Measurements from ENCODE around the gene MTMR3. TPM values are rescaled to one million over a fixed set of nuclear protein-coding genes. Genes with fewer than 3 reads are reported as not detected.
"Not testable (repeated sequence)": the region's sequence is repeated elsewhere in the genome, so short reads cannot be mapped to it uniquely, and the experiment has no call there.

MTMR3 gene
- total RNA-seq, 1 experiment from 2014 or later: 13.0 TPM

DNA sequence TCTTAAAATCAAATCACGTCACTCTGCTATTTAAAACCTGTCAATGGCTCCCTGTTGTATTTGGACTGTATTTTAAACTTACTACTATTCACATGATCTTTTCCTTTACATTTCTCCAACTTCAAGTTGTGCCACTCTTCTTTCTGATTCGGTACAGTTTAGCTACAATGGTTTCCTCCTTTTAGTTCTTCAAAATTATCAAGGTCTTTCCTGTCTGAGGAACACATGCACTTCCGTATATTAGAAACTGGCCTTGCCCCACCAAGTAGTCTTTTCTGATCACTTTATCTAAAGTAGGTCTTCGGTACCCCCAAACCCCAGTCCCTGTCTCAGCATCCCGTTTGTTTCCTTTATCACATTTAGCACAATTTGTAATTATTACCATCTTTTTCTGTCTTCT, 81.8 kb downstream of the MTMR3 start:
- DNase-seq (ENCODE audit: low read depth): no peak

DNA sequence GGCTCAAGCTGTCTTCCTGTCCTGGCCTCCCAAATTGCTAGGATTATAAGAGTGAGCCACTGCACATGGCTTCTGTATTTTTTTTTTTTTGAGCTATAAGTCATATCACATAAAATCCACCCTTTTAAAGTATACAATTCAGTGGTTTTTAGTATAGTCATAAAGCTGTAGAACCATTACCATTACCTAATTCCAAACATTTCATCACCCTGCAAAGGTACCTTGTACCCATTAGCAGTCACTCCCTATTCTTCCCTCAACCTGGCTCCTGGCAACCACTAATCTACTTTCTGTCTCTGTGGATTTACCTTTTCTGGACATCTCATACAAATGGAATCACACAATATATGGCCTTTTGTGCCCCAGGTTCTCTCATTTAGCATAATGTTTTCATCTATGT, 84.5 kb downstream of the MTMR3 start:
- DNase-seq (ENCODE audit: low read depth): no peak

DNA sequence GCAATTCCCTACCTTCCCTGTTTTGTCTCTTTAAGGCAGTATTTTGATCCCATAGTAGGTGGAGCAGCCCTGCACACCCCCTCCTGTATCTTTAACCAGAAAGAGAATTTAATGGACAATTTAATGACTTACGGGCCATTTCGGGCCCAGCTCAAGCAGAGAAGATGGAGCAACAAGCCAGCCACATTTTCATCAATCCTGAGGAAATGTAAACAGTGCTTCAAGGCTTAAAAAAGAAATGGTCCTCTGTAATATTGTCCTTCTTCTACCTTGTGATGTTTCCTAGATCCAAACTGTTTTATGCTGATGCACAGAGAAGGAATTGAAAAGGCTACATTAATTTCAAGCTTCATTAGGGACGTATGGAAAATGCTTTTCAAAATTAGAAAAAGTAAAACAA, 88.6 kb downstream of the MTMR3 start:
- DNase-seq (ENCODE audit: low read depth): no peak

DNA sequence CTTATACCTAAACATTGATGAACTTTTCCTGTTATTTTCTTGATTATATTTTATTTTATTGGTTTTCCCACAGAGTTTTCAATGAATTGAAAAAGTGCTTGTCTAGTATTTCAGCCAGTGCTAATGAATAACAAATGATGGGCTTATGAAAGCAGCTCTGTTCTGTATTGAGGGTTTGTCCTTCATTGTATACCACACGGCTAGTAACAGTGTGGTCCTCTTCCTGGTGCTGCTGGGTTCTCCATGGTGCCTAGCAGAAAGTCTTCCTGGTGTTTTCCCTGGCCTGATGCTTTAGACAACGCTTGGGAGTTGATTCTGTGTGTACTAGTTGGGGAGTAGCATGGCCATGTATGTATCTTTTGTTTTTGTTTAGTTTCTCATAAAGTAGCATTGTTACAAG, 89.1 kb downstream of the MTMR3 start:
- no peak for DNase-seq (ENCODE audit: low read depth)

DNA sequence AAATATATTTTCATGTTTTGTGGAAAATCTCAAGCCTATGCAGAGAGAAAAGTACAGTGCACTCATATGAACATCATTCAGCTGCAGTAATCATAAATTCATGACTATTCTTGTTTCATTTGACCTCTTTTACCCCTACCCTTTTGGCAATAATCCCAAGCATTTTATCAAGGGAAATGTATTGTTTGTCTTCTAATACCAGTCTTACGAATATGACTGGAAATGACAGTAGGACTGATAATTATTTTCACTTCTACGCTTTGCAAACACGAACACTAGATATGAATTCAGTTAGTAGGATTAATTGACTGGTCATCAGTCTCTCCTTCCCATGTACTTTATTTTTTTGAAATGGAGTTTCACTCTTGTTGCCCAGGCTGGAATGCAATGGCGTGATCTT, 90.3 kb downstream of the MTMR3 start:
- DNase-seq (ENCODE audit: low read depth): no peak

DNA sequence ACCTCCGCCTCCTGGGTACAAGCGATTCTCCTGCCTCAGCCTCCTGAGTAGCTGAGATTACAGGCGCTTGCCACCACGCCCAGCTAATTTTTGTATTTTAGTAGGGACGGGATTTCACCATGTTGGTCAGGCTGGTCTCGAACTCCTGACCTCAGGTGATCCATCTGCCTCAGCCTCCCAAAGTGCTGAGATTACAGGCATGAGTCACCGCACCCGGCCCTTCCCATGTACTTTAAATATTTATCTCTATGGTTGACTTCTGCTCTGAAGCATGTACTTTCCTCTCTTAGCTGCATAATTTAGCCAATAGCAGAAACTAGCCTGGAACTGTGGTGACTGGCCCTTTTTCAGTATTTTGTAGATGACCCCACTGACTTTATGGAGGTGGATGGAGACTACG, 90.7 kb downstream of the MTMR3 start:
- not testable (repeated sequence) for DNase-seq (ENCODE audit: low read depth)

DNA sequence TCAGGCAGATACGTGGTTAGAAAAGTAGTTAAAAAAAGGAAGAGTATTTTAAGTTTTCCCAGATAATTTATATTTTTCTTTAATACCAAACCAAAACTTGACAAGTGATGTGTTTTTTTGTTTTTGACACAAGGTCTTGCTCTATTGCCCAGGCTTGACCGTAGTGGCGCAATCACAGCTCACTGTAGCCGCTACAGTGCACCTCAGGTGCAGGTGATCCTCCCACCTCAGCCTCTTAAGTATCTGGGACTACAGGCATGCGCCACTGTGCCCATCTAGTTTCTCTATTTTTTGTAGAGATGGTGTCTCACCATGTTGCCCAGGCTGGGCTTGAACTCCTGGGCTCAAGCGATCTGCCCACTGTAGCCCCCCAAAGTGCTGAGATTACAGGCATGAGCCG, 92.5 kb downstream of the MTMR3 start:
- no peak for DNase-seq (ENCODE audit: low read depth)

DNA sequence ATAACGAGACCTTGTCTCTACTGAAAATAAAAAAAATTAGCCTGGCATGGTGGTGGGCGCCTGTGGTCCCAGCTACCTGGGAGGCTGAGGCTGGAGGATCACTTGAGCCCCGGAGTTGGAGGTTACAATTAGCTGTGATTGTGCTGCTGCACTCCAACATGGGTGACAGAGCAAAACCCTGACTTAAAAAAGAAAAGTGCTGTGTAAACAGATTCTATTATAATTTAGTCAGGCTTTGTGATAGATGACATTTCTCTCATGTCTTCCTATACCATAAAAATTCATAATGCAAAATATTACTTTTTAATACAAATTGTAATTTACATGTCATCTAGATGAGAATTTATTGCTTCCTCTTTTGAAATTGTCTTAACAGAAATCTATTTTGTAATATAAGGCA, 94.1 kb downstream of the MTMR3 start:
- DNase-seq (ENCODE audit: low read depth): no peak

DNA sequence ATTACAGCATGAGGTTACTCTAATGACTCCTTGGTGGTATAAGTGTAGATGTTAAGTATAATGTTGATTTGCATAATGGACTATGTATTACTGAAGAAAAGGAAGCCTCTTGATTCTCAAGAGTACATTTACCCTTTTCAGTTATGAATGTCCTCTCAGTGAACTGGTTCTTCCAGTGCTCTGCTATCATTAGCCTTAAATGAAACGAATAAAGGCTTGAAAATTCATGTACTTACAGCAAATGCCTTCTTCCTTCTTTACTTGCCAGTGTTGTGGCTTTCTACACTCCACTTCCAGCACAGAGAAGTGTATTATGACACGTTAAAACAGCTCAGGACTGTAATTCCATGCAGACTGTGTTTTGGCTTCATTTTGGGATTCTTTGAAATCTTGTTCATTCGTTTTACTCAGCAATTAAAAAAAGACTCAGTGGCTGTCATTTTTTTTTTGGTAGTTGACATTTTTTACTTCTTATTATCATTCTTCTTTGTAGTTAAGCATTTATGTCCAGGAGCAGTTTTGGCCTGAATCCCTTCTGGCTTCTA, 96.9 kb downstream of the MTMR3 start:
- no peak for DNase-seq (ENCODE audit: low read depth)

DNA sequence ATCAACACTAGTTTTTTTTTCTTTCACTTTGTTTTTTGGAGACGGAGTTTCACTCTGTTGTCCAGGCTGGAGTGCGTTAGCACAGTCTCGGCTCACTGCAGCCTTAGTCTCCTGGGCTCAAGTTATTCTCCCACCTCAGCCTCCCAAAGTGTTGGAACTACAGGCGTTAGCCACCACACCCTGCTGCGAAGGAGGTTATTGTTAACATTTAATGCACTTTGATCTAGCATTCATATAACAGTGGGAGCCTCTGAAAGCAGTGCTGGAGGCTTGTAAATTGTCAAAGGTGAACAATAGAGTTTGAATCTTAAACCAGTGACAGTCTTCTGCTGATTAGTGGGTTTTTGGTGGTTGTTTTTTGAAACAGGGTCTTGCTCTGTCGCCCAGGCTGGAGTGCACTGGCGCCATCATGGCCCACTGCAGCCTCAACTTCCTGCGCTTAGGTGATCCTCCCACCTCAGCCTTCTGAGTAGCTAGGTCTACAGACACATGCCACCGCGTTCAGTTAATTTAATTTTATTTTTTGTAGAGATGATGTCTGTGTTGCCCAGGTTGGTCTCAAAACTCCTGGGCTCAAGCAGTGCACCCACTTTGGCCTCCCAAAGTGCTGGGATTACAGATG, 100.4 kb downstream of the MTMR3 start:
- DNase-seq (ENCODE audit: low read depth): no peak

DNA sequence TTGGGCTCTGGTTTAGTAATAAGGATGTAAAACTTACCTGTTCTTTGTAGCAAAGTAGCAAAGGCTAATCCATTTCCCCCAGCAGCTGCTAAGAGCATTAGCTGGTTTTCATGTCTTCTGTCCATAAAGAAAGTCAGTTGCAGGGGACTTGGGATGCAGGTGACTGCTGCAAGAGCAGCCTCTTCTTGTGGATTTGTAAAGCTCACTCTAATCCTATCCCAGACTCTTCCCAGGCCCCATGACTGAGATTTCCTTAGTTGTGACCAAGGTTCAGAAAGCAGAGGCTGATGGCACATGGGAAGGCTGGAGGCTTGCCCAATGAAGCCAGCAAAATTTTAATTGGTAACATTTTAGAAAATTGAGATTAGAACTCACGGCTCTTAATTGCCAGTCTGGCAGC, 102.9 kb downstream of the MTMR3 start:
- no peak for DNase-seq (ENCODE audit: low read depth)

DNA sequence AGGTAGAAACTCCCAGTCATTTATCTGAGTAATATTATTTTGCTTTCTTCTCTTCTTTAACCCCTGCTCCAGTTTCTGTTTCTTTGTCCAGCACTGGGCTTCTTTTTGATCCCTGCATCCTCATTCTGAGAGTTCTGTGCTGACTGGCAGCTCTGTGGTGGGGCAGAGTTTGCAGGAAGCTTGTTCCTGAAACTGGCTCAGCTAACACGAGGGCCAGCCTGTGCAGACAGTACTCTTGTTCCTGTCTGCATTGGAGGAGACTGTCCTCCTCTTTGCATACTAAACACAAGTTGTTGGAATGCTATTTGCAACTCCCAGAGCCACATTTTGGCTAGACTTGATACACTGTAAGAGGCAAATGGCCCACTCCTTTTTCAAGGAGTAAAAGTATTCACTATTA, 104.2 kb downstream of the MTMR3 start:
- DNase-seq (ENCODE audit: low read depth): no peak

DNA sequence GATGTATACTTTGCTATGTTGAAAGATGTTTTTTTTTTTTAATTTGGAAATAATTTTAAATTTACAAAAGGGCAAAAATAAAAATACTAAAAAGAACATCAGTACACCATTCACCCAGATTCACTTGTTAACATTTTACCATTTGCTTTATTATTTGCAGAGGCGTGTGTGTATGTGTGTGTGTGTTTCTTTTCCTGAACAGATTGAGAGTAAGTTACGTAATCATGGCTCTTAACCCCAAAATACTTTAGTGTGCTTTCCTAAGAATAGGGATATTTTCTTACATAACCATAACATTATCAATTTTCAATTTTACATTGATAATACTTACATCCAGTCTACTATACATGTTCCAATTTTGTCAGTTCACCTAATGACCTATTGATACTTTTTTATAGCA, 105.7 kb downstream of the MTMR3 start:
- no peak for DNase-seq (ENCODE audit: low read depth)

DNA sequence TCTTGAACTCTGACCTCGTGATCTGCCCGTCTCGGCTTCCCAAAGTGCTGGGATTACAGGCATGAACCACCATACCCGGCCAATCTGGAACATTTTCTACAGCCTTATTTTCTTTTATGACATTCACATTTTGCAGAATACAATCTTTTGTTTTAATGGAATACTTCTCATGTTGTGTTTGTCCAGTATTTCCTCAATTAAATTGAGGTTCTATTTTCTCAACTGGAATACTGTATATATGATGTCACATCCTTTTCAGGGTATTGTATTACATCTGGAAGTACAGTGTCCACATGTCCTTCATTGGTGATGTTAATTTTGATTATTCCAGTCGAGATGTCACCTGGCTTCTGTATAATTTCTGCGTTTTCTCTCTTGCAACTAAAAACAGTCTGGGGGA, 106.5 kb downstream of the MTMR3 start:
- no peak for DNase-seq (ENCODE audit: low read depth)

DNA sequence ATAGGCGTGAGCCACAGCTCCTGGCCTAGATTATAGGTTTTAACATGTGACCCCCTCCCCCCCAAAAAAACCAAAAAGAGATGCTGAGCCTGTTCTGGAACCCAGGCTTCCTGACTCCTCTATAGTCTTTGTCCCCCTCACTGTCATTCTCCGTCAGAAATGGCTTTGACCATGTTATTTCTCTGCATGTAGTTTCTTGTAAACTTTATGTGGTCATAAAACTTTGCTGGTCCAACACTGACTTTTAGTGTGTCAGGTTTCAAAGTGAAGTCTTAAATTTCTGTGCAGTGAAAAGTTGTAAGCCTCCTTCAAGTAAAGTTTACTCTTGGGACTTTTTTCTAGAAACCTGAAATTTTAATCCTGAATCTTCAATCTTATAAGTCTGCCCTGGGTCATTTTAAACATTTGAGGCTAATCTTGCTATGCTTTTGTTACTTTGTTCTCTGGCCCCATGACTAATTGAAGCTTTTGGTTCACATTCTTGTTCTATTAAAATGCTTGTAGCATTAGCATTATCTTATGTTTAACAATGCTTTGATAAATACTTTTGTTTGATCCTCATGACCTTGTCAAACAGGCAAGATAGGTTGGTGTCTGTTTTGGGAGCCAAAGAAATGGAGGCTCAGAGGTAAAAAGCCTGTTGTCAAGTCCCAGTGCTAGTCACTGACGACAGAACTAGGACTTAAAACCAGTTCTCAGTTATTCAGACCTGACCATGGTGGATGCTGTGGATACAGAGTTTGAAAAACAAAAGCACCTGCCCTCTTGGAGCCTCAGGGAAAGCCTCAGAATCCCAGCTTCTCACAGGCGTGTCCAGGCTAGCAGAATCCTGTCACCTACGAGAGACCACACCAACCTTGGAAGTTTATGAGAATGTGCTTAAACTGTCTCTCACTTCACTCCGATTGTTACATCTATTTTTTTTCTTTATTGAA, 109.6 kb downstream of the MTMR3 start:
- DNase-seq (ENCODE audit: low read depth): no peak

DNA sequence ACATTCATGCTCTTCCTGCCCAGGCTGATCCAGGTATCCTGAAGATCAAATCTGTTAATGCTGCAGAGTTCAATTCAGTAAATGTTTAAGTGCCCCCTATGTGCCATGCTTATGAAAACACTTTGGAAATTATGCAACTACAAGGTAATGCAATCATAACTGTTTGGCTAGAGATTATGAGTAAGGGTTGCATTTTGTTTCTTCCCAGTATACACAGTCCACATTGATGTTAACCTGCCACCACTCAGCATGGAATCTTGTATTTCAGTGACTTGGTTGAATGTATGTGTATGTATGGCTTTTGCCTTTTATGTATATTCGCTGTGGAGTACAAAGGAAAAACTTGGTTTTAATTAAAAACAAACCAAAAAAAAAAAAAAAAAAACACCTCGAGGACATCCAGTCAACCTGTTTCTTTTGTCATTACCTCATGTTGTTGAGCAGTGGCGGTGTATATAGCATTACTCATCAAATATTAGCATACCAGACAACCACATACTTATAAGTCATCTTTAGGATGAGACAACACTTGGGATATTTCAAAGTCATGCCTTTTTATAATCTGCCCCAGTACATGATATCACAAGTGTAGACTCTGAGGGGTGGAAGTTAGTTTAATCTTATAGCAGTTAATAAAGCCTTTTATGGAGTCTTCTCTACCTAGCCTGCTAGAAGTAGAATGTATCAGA, 111.2 kb downstream of the MTMR3 start:
- DNase-seq (ENCODE audit: low read depth): peak; percentile 69

DNA sequence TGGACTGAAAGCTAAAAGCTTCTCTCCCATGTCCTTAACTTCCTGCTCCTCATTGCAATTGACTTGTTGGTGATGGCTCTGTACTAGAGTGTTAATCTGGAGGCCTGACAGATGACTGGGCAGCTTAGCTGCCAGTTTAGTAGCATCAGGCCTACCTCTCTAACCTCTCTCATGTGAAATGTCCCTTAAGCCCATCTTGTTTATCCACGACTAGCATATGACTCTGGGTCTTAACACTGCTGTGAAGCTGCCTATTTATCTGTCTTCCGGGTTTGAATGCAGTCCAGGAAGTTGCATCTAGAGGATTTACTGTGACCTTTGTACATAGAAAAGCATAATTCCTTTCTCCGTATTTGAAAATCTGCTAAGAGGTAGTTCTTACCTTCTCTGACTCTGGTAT, 112.0 kb downstream of the MTMR3 start:
- DNase-seq (ENCODE audit: low read depth): peak; percentile 24

DNA sequence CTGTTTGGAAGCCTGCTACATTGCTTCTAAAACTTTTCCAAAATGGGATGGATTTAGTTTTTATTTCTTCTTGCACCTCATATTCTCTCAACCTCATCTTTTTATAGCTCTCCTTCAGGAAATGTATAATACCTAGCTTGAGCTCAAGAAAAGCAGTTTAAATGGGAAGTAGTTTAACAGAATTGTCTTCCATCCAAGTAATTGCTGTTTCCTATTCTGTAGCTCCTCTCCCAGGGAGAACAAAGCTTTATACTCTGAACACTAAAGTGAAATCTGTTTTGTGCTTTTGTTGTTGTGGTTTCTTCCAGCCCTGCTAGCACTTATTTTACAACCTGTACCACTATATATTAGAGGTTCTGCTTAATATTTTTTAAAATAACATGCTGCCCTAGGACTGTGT, 114.1 kb downstream of the MTMR3 start:
- no peak for DNase-seq (ENCODE audit: low read depth)

DNA sequence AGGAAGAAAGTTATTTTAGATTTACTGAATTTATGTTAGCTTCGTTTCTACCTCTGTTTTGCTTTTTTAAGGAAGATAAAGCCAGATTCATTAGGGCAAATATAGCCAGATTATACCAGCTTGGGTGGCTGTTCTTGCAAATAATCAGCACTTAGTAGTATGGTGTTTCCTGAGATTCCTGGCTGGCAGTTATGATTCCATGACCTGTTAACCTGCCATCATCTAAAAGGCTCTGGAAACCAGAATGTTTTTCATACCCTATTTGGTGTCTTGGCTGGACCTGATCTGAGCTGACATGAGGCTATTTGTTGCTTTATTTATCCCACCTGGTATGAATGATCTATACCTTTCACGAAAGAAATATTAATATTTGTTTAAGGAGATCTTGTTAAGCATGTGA, 114.5 kb downstream of the MTMR3 start:
- DNase-seq (ENCODE audit: low read depth): no peak

DNA sequence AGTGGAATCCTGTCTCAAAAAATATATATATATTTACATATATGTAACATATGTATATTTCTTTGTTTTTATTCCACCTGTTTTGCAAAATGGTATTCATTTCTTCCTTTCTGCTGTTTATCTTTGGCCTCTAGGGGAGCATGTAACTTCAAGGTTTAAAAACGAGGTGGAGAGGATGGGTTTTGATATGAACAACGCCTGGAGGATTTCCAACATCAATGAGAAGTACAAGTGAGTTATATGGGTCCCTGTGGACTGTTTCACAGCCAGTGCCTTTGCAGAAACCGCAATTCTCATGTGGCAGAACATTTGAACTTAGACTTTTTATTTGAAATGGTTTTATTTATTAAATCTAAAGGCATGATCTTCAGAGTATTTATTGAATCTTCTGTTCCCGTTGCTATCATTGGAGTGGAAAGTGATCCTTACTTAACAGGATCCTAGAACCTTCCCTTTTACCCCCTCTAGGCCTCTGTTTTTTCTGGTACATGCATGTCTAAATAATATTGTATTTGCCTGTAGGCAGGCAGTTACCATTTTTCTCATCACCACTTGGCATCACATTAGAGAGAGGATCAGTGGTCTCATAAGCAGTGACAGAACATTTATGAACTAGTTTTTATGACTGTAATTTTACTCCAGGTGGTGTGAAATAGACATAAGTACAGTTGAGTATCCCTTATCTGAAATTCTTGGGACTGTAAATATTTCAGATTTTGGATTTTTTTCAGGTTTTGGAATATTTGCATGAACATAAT, 115.8 kb downstream of the MTMR3 start:
- DNase-seq (ENCODE audit: low read depth): no peak

DNA sequence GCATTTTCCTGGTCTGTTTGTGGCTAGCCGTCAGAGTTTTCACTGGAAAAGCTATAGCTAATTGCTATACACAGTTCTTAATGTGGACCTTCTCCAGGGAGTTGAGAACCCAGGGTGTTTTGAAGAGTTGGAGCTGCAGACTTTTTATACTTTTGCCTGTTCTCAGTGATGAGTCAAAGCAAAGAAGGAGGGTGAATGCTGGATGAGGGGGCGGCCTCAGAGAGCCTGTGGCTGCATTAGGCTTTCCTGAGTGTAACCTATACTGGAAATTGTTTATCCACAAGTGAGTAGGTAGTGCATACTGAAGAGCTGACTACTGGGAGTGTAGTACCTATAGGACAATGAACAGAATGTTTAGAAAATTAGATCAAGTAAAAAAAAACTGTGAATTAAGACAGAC, 117.6 kb downstream of the MTMR3 start:
- DNase-seq (ENCODE audit: low read depth): no peak

DNA sequence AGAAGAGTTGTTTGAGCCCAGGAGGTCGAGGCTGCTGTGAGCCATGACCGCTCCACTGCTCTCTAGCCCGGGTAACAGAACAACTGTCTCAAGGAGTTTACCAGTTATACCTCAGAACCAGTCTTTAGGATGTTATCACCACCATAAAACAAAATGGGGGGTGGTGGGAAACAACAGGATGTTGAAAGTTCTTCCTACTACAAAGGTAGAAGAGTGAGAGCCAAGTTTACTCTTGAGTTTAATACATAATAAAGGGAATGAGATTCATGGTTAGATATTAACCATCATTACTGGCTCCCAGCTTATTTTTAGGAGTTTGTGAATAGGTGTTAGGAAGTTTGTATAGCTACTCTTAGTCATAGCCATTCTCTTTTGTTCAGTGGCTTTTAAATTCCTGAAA, 118.5 kb downstream of the MTMR3 start:
- no peak for DNase-seq (ENCODE audit: low read depth)
